ENCODE data around the gene NRG2. TPM values are rescaled to one million over a fixed set of nuclear protein-coding genes. Genes with fewer than 3 reads are reported as not detected.

The NRG2 gene
- total and polyA plus RNA-seq, 2 of the 4 experiments (the other 2 are of a cell fraction), result 0.18 TPM; not detected in 1

GRCh38 chr5:140042393-140042642 is 781 bp downstream of the NRG2 start:
- H3K4me3 ChIP-seq (ENCODE audit: insufficient read depth, low read depth, low read length), result peak overlapping the region; percentile 49
- no peak for DNase-seq
- H3K9ac ChIP-seq (ENCODE audit: low read depth, low read length), result no peak overlapping the region
- no peak overlapping the region for H2BK5ac ChIP-seq (ENCODE audit: low read depth, low read length, poor library complexity, severe bottlenecking)
- H2AK5ac ChIP-seq (ENCODE audit: low read depth, low read length), result no peak overlapping the region
- peaks cover 43% of the 10 kb centered on the region for H3K27me3 ChIP-seq (ENCODE audit: control insufficient read depth, insufficient read depth, low read length)
- BruUV-seq (replicated peaks), result no TSS peak
- H3K4ac ChIP-seq (ENCODE audit: low read depth, low read length), result no peak overlapping the region
- no peaks in the 10 kb centered on the region for H3K9me1 ChIP-seq (ENCODE audit: insufficient read depth, low read length)
- no peak overlapping the region for H2BK20ac ChIP-seq (ENCODE audit: low read depth, low read length)
- WGBS, 2 experiments (ENCODE audit: extremely low coverage in 2 of 2, insufficient read length in 1 of 2), result 3% methylated on average over 8 of the region's 19 CpGs; no CpG with 5 or more reads in 1 of the 2 experiments
- no peaks in the 10 kb centered on the region for H3K36me3 ChIP-seq (ENCODE audit: control insufficient read depth, insufficient read depth, low read length)
- H2AFZ ChIP-seq (replicated peaks; ENCODE audit: low read length, poor library complexity), result peak overlapping the region; percentile 91
- no peaks in the 10 kb centered on the region; the same call in 1 of the 2 replicates for H3K4me1 ChIP-seq (ENCODE audit: control insufficient read depth, insufficient read depth, low read length)
- dilution Hi-C loops (cut with HindIII; ENCODE audit: low sequenced_read_pairs, unreplicated experiment), result no loop called here
- H3K56ac ChIP-seq (ENCODE audit: extremely low read depth, insufficient read depth, low read length), result no peak overlapping the region
- no peak overlapping the region for H3K23ac ChIP-seq (ENCODE audit: low read depth, low read length)
- no peak overlapping the region for H2AK9ac ChIP-seq (replicated peaks; ENCODE audit: low read depth, low read length, poor library complexity)
- no peaks in the 10 kb centered on the region for H4K20me1 ChIP-seq (ENCODE audit: insufficient read depth, low read length)
- intact Hi-C loops (cut with micrococcal nuclease), result no loop called here
- no peaks in the 10 kb centered on the region for H3K9me3 ChIP-seq (ENCODE audit: control insufficient read depth, insufficient read depth, low read length)
- no peak overlapping the region for H4K91ac ChIP-seq (ENCODE audit: insufficient read depth, low read depth, low read length)
- POLR2A ChIA-PET (ENCODE audit: unreplicated experiment), result no interaction called here
- no peak overlapping the region for H2BK120ac ChIP-seq (ENCODE audit: low read depth, low read length)
- H3K79me1 ChIP-seq (ENCODE audit: low read depth in 1 of 2, low read length in 2 of 2), result no peaks in the 10 kb centered on the region
- H3K14ac ChIP-seq (replicated peaks; ENCODE audit: low read depth, low read length), result no peak overlapping the region
- H3K4me2 ChIP-seq (ENCODE audit: low read depth, low read length), result peak overlapping the region; percentile 92
- H4K5ac ChIP-seq (ENCODE audit: low read depth, low read length), result no peak overlapping the region
- TF ChIP-seq MXI1 (IDR thresholded peaks at IDR 0.05; ENCODE audit: borderline replicate concordance, low read depth, low read length) (no peak), CTCF (conservative IDR thresholded peaks at IDR 0.05; ENCODE audit: low read depth, low read length) (no peak), ELK1 (IDR thresholded peaks at IDR 0.05; ENCODE audit: borderline replicate concordance, low read depth, low read length) (no peak), SMC3 (IDR thresholded peaks at IDR 0.05; ENCODE audit: low read depth, low read length) (no peak), FOS (IDR thresholded peaks at IDR 0.05; ENCODE audit: low read depth, low read length) (no peak), USF2 (IDR thresholded peaks at IDR 0.05; ENCODE audit: low read depth, low read length) (no peak), POLR2A (IDR thresholded peaks at IDR 0.05; ENCODE audit: low read depth, low read length) (no peak), CEBPB (IDR thresholded peaks at IDR 0.05; ENCODE audit: low read depth, low read length) (no peak), BHLHE40 (IDR thresholded peaks at IDR 0.05; ENCODE audit: low read depth, low read length) (no peak), MAZ (IDR thresholded peaks at IDR 0.05; ENCODE audit: borderline replicate concordance, low read depth, low read length) (no peak), MAFK (IDR thresholded peaks at IDR 0.05; ENCODE audit: low read depth, low read length) (no peak), RCOR1 (IDR thresholded peaks at IDR 0.05; ENCODE audit: insufficient replicate concordance, low read length) (no peak), RAD21 (IDR thresholded peaks at IDR 0.05; ENCODE audit: low read length) (no peak)
- in situ Hi-C loops (cut with MboI; ENCODE audit: low sequenced_read_pairs), result no loop called here
- no peak overlapping the region for H2BK15ac ChIP-seq (ENCODE audit: low read depth, low read length)
- no peak overlapping the region for H3K18ac ChIP-seq (ENCODE audit: low read depth, low read length)
- H4K8ac ChIP-seq (ENCODE audit: low read depth in 2 of 2, low read length in 2 of 2), result no peak overlapping the region
- H3K27ac ChIP-seq (ENCODE audit: insufficient read depth, low read length), result no peak overlapping the region
- CTCF ChIA-PET, result interaction anchor here (1.4 kb wide), 1 partner anchor 11 kb away, joined by 3 read pairs; no protein-coding TSS in a partner anchor
- ATAC-seq (ENCODE audit: low read depth), result no peak; the same call in 1 of the 2 replicates

Data from IMR-90 (cell line).